Fibroblast of lung (primary cell): Measurements from ENCODE around the gene MYL2. TPM values are rescaled to one million over a fixed set of nuclear protein-coding genes. Genes with fewer than 3 reads are reported as not detected.

Experiments used
- DNase-seq, 2 donors: peaks; one replicate each; pipeline versions ENCODE4 v3.0.0 to v3.0.0-alpha.2; 2010; ENCODE audit warnings: low read depth in 2 of 2
- H2AFZ ChIP-seq: 2 replicates; pipeline ENCODE4 v1.5.1; 2012; ENCODE audit warnings: low read length, control low read depth, inconsistent platforms
- H3K27ac ChIP-seq: 2 replicates; pipeline ENCODE4 v1.5.1; 2011; ENCODE audit warnings: low read length, control low read depth; ENCODE audit not compliant: insufficient read depth
- H3K27me3 ChIP-seq: 2 replicates; pipeline ENCODE4 v1.5.1; 2011; ENCODE audit warnings: mild to moderate bottlenecking, low read length; ENCODE audit not compliant: control insufficient read depth, insufficient read depth
- H3K36me3 ChIP-seq: 2 replicates; pipeline ENCODE4 v1.5.1; 2011; ENCODE audit warnings: low read length; ENCODE audit not compliant: control insufficient read depth, insufficient read depth
- H3K4me1 ChIP-seq: 2 replicates; pipeline ENCODE4 v1.5.1; 2011; ENCODE audit warnings: low read length; ENCODE audit not compliant: control insufficient read depth, insufficient read depth; ENCODE audit errors: extremely low read depth
- H3K4me2 ChIP-seq: 2 replicates; pipeline ENCODE4 v1.5.1; 2011; ENCODE audit warnings: low read length, control low read depth; ENCODE audit not compliant: insufficient read depth; ENCODE audit errors: extremely low read depth
- H3K4me3 ChIP-seq, 4 experiments: fragments of 200-600 bp in 1 of 4; sonication (generic) in 1 of 4; replicated peaks in 1 of 4; 2 replicates each; pipeline ENCODE4 v1.5.1; 2011 to 2016; ENCODE audit warnings: low read length in 4 of 4, low read depth in 3 of 4, mild to moderate bottlenecking in 3 of 4, control low read depth in 2 of 4, inconsistent platforms in 1 of 4, mixed read lengths in 1 of 4; ENCODE audit not compliant: insufficient read depth in 1 of 4; ENCODE audit errors: control extremely low read depth in 1 of 4
- H3K79me2 ChIP-seq: 2 replicates; pipeline ENCODE4 v1.5.1; 2012; ENCODE audit warnings: mild to moderate bottlenecking, low read length, inconsistent platforms; ENCODE audit not compliant: control insufficient read depth, insufficient read depth
- H3K9ac ChIP-seq: 2 replicates; pipeline ENCODE4 v1.5.1; 2011; ENCODE audit warnings: mild to moderate bottlenecking, low read length, control low read depth; ENCODE audit not compliant: insufficient read depth
- H3K9me3 ChIP-seq: 2 replicates; pipeline ENCODE4 v1.5.1; 2012; ENCODE audit warnings: low read depth, low read length; ENCODE audit not compliant: control insufficient read depth, insufficient read depth
- H4K20me1 ChIP-seq: 2 replicates; pipeline ENCODE4 v1.5.1; 2011; ENCODE audit warnings: low read length; ENCODE audit not compliant: control insufficient read depth, insufficient read depth; ENCODE audit errors: extremely low read depth
- CTCF ChIP-seq, 2 donors: IDR thresholded peaks in 1 of 2; conservative IDR thresholded peaks in 1 of 2; 1 replicate in 1 of 2; 2 replicates in 1 of 2; pipeline ENCODE4 v1.5.1; 2011 to 2012; ENCODE audit warnings: low read length in 2 of 2, control low read depth in 1 of 2, inconsistent platforms in 1 of 2, low read depth in 1 of 2, mild to moderate bottlenecking in 1 of 2
- EZH2 ChIP-seq: IDR thresholded peaks from 2 replicates; pipeline ENCODE4 v1.5.1; 2012; ENCODE audit warnings: low read length, control low read depth, mild to moderate bottlenecking; ENCODE audit errors: missing control alignments
- polyA plus RNA-seq, 2 donors: library from polyadenylated mRNA; depleted of rRNA in 1 of 2; stranded (reverse) in 1 of 2; unstranded in 1 of 2; fragments of >200 nt; gene quantifications; 2 replicates each; pipeline ENCODE4 v1.2.1, GENCODE V29; 2011 to 2012; ENCODE audit warnings: missing spikeins in 1 of 2
- total RNA-seq: library from RNA; depleted of rRNA; stranded (reverse); fragments of >200 nt; gene quantifications from 2 replicates; pipeline ENCODE4 v1.2.1, GENCODE V29; 2014

The MYL2 gene
- total and polyA plus RNA-seq, 2 donors (not counting 1 experiment from before 2014, with no cell fraction given): not detected

GRCh38 chr12:110927546-110927945, 7.2 kb upstream of the MYL2 start:
- Histone ChIP-seq H3K27me3 (no peaks in the 10 kb centered on the region), H2AFZ (no peak overlapping the region), H3K4me3 (no peak overlapping the region), H3K4me1 (no peaks in the 10 kb centered on the region), H3K4me2 (no peak overlapping the region), H3K79me2 (no peaks in the 10 kb centered on the region), H4K20me1 (no peaks in the 10 kb centered on the region), H3K9ac (no peak overlapping the region), H3K27ac (no peak overlapping the region), H3K36me3 (no peaks in the 10 kb centered on the region), H3K9me3 (no peaks in the 10 kb centered on the region)
- TF ChIP-seq EZH2 (no peak), CTCF (conservative IDR thresholded peaks at IDR 0.05 in 1 of 2, IDR thresholded peaks at IDR 0.05 in 1 of 2; ENCODE audit: low read depth in 1 of 2, low read length in 2 of 2) (no peak)
- DNase-seq: no peak

GRCh38 chr12:110923692-110924334, 3.4 kb upstream of the MYL2 start:
- Histone ChIP-seq H3K27ac (no peak overlapping the region), H4K20me1 (no peaks in the 10 kb centered on the region), H3K9ac (no peak overlapping the region), H3K27me3 (no peaks in the 10 kb centered on the region), H3K79me2 (no peaks in the 10 kb centered on the region), H3K4me1 (no peaks in the 10 kb centered on the region), H3K36me3 (no peaks in the 10 kb centered on the region), H3K4me2 (no peak overlapping the region), H3K9me3 (no peaks in the 10 kb centered on the region), H3K4me3 (no peak overlapping the region), H2AFZ (no peak overlapping the region)
- no peak for DNase-seq
- TF ChIP-seq CTCF (conservative IDR thresholded peaks at IDR 0.05 in 1 of 2, IDR thresholded peaks at IDR 0.05 in 1 of 2; ENCODE audit: low read depth in 1 of 2, low read length in 2 of 2): no peak
- no peak for TF ChIP-seq EZH2

GRCh38 chr12:110923192-110923591, 2.8 kb upstream of the MYL2 start:
- Histone ChIP-seq H3K27ac (no peak overlapping the region), H3K9me3 (no peaks in the 10 kb centered on the region), H3K27me3 (no peaks in the 10 kb centered on the region), H3K4me3 (no peak overlapping the region), H3K4me2 (no peak overlapping the region), H3K9ac (no peak overlapping the region), H4K20me1 (no peaks in the 10 kb centered on the region), H3K4me1 (no peaks in the 10 kb centered on the region), H2AFZ (no peak overlapping the region), H3K36me3 (no peaks in the 10 kb centered on the region), H3K79me2 (no peaks in the 10 kb centered on the region)
- TF ChIP-seq EZH2: no peak
- no peak for TF ChIP-seq CTCF (conservative IDR thresholded peaks at IDR 0.05 in 1 of 2, IDR thresholded peaks at IDR 0.05 in 1 of 2; ENCODE audit: low read depth in 1 of 2, low read length in 2 of 2)
- no peak for DNase-seq
